Activated CD8-positive, alpha-beta memory T cell treated with anti-CD3 and anti-CD28 coated beads, Interleukin-2, amount 50 U/mL, for 48 hours (primary cell): ENCODE data around the gene RAVER1.
"Not testable (repeated sequence)": the region's sequence is repeated elsewhere in the genome, so short reads cannot be mapped to it uniquely, and the experiment has no call there.

Experiments
- DNase-seq: peaks from one replicate; pipeline ENCODE4 v3.0.0-alpha.2; 2020

Gene RAVER1

GRCh38 chr19:10289836-10290356 is 43.4 kb downstream of the RAVER1 start, which contains the start of gene ICAM5:
Gene ICAM5, plus strand, starts transcription at chr19:10289952. Its CDS starts 92 bp downstream, at chr19:10290044.
- DNase-seq: peak; percentile 75

DNA sequence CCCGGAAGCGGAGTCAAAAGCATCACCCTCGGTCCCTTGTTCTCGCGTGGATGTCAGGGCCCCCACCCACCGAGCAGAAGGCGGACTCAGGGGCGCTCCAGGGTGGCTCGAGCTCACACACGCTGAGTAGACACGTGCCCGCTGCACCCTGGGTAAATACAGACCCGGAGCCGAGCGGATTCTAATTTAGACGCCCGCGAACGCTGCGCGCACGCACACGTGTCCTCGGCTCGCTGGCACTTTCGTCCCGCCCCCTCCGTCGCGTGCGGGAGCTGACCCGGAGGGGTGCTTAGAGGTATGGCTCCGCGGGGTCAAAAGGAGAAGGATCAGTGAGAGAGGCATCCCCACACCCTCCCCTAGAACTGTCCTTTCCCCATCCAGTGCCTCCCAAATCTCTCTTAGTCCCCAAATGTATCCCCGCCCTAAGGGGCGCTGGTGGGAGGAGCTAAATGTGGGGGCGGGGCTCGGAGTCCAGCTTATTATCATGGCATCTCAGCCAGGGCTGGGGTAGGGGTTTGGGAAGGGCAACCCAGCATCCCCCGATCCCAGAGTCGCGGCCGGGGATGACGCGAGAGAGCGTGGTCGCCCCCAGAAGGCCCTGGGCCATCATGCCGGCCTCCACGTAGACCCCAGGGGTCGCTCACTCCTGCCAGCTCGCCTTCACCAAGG is 44.0 kb downstream of the RAVER1 start:
- DNase-seq: peak; percentile 87

DNA sequence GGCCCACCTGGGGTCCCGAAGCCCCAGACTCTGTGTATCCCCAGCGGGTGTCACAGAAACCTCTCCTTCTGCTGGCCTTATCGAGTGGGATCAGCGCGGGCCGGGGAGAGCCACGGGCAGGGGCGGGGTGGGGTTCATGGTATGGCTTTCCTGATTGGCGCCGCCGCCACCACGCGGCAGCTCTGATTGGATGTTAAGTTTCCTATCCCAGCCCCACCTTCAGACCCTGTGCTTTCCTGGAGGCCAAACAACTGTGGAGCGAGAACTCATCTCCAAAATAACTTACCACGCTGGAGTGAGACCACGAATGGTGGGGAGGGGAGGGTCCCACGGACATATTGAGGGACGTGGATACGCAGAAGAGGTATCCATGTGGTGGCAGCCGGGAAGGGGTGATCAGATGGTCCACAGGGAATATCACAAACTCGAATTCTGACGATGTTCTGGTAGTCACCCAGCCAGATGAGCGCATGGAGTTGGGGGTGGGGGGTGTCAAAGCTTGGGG is 44.6 kb downstream of the RAVER1 start:
- DNase-seq: peak; percentile 80

DNA sequence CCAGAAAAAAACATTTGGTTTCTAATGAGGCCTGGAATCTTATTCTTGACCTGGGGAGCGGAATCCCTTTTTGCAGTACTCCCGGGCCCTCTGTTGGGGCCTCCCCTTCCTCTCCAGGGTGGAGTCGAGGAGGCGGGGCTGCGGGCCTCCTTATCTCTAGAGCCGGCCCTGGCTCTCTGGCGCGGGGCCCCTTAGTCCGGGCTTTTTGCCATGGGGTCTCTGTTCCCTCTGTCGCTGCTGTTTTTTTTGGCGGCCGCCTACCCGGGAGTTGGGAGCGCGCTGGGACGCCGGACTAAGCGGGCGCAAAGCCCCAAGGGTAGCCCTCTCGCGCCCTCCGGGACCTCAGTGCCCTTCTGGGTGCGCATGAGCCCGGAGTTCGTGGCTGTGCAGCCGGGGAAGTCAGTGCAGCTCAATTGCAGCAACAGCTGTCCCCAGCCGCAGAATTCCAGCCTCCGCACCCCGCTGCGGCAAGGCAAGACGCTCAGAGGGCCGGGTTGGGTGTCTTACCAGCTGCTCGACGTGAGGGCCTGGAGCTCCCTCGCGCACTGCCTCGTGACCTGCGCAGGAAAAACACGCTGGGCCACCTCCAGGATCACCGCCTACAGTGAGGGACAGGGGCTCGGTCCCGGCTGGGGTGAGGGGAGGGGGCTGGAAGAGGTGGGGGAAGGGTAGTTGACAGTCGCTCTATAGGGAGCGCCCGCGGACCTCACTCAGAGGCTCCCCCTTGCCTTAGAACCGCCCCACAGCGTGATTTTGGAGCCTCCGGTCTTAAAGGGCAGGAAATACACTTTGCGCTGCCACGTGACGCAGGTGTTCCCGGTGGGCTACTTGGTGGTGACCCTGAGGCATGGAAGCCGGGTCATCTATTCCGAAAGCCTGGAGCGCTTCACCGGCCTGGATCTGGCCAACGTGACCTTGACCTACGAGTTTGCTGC is 46.3 kb downstream of the RAVER1 start, which contains the start of gene ICAM4:
Gene ICAM4 (plus strand): TSS at position 153 of the 935 bp plus-strand sequence. CDS start 58 bp downstream, at position 211.
- peak; percentile 69 for DNase-seq

- DNase-seq: no peak
These were observed 47.9 kb downstream of the RAVER1 start for GRCh38 chr19:10285393-10285792.

- no peak for DNase-seq
These were observed 48.4 kb downstream of the RAVER1 start for GRCh38 chr19:10284960-10285278.

DNA sequence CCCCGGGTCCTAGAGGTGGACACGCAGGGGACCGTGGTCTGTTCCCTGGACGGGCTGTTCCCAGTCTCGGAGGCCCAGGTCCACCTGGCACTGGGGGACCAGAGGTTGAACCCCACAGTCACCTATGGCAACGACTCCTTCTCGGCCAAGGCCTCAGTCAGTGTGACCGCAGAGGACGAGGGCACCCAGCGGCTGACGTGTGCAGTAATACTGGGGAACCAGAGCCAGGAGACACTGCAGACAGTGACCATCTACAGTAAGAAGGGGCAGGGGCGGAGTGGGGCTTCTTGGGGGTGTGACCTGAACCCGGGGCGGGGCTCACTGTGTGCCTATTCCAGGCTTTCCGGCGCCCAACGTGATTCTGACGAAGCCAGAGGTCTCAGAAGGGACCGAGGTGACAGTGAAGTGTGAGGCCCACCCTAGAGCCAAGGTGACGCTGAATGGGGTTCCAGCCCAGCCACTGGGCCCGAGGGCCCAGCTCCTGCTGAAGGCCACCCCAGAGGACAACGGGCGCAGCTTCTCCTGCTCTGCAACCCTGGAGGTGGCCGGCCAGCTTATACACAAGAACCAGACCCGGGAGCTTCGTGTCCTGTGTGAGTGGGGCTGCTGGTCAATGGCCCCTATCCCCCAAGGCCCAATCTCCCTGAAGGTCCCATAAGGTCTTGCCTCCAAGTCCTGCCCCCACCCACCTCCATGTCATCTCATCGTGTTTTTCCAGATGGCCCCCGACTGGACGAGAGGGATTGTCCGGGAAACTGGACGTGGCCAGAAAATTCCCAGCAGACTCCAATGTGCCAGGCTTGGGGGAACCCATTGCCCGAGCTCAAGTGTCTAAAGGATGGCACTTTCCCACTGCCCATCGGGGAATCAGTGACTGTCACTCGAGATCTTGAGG is 49.0 kb downstream of the RAVER1 start:
- no peak for DNase-seq

GRCh38 chr19:10283301-10284064 is 49.8 kb downstream of the RAVER1 start:
- DNase-seq: no peak

- DNase-seq: not testable (repeated sequence)
These were observed 51.3 kb downstream of the RAVER1 start for GRCh38 chr19:10282043-10282442.

- no peak for DNase-seq
These were observed 53.4 kb downstream of the RAVER1 start for GRCh38 chr19:10279737-10280442.

DNA sequence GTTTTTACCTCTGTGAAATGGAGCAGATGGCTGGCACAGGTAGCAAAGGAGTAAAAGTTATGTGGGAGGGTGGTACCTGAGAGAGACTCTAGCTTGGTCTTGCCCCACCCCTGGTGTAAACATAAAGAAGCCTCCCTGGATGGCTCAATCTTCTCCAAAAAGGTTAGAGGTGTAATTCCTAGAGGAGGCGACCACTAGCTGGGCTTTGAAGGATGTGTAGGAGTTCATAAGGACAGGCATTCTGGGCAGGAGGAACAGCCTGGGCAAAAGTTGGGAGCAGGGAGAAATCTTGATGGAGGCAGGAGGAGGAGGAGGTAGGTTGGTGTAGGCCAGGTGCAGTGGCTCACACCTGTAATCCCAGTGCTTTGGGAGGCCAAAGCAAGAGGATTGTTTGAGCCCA is 54.4 kb downstream of the RAVER1 start:
- no peak for DNase-seq

DNA sequence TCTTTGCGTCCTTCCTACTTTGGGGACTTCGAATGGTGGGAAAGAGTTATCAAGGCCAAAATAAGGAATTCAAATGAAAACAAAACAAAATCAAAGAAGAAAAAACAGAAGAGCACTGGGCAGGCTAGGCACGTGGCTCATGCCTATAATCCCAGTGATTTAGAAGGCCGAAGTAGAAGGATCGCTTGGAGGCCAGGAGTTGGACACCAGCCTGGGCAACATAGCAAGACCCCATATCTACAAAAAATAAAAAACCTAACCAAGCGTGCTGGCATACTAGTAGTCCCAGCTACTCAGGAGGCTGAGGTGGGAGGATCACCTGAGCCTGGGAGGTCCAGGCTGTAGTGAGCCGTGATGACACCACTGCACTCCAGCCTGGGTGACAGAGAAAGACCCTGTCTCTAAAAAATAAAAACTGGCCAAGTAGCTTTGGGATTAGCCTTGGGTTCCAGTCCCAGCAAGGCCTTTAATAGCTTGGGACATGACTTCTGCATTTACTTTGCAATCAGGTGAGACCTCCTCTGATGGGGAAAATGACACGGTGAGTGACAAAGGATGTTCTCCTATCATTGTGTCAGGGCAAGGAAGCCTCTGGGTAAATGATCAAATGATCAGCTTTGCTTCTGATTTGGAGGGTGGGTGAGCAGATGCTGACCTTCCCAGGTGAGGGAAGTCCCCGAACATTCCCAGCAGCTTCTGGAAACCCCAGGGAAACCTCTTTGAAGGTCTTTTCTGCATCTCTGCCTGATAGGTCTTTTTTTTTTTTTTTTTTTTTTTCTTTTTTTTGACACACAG is 55.3 kb downstream of the RAVER1 start:
- no peak for DNase-seq

DNA sequence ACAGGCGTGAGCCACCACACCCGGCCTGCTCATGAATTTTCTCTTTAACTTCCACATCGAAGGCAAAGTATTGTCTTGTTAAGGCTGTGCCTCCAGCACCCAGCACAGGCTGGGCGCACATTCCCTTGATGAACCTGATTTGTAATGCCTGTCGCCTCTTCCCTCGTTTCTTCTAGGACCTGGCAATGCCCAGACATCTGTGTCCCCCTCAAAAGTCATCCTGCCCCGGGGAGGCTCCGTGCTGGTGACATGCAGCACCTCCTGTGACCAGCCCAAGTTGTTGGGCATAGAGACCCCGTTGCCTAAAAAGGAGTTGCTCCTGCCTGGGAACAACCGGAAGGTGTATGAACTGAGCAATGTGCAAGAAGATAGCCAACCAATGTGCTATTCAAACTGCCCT is 58.7 kb downstream of the RAVER1 start:
- DNase-seq: no peak

GRCh38 chr19:10271543-10272086 is 61.7 kb downstream of the RAVER1 start:
- DNase-seq: no peak

- DNase-seq: peak; percentile 91
These were observed 62.5 kb downstream of the RAVER1 start, which contains the start of gene ICAM1 for GRCh38 chr19:10270616-10271394. Gene ICAM1, plus strand, starts transcription at chr19:10271120. Its CDS starts 40 bp downstream, at chr19:10271160.

GRCh38 chr19:10270180-10270615 is 63.1 kb downstream of the RAVER1 start:
- peak; percentile 92 for DNase-seq

GRCh38 chr19:10269333-10270179 is 63.8 kb downstream of the RAVER1 start:
- DNase-seq: peak; percentile 97

DNA sequence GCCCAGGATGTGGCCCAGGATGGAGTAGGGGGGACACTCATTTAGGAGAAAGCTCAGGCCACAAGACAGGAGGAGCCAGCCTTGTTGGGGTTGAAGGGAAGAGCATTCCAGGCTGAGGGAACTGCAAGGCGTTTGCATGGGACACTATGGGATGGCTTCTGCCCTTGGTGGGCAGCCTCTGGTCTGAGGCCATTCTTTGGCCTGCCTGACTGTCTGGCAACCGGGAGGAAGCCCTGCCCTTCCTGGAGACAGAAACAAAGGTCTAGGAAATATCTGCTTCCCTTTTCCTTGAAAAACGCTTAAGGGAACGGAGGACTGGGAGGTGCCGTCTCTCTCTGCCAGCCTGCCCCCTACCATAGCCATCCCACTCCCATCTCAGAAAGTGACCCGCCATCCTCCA is 65.3 kb downstream of the RAVER1 start:
- DNase-seq: no peak
